GM23338 (cell line): ENCODE measurements around the gene HSBP1. TPM values are rescaled to one million over a fixed set of nuclear protein-coding genes. Genes with fewer than 3 reads are reported as not detected.

ENCODE experiments used
- ATAC-seq: fragments of 200-7000 bp; cut with Tn5 transposase; 3 replicates; pipeline ENCODE4 v1.9.1; 2020
- DNase-seq: peaks from one replicate; pipeline ENCODE4 v3.0.0-alpha.2; 2015; ENCODE audit warnings: low spot score
- H2AFZ ChIP-seq: fragments of 200-600 bp; sonication (generic); 2 replicates; pipeline ENCODE4 v1.8.0; 2016; ENCODE audit warnings: antibody characterized with exemption, mild to moderate bottlenecking, moderate library complexity
- H3F3A ChIP-seq: fragments of 200-600 bp; sonication (generic); replicated peaks from 2 replicates; pipeline ENCODE4 v1.8.0; 2017; ENCODE audit warnings: antibody characterized with exemption, mixed run types, low read depth
- H3K27ac ChIP-seq: fragments of 200-600 bp; sonication (generic); 2 replicates; pipeline ENCODE4 v1.6.1; 2016; ENCODE audit warnings: low read depth
- H3K27me3 ChIP-seq: fragments of 200-600 bp; sonication (generic); 2 replicates; pipeline ENCODE4 v1.8.0; 2016; ENCODE audit warnings: mild to moderate bottlenecking, mixed run types, moderate library complexity; ENCODE audit not compliant: insufficient read depth
- H3K36me3 ChIP-seq: fragments of 200-600 bp; sonication (generic); 2 replicates; pipeline ENCODE4 v1.8.0; 2016; ENCODE audit warnings: mild to moderate bottlenecking; ENCODE audit not compliant: insufficient read depth
- H3K4me1 ChIP-seq: fragments of 200-600 bp; sonication (generic); 2 replicates; pipeline ENCODE4 v1.8.0; 2016; ENCODE audit warnings: mild to moderate bottlenecking, moderate library complexity; ENCODE audit not compliant: insufficient read depth
- H3K4me2 ChIP-seq: fragments of 200-600 bp; sonication (generic); 2 replicates; pipeline ENCODE4 v1.7.1; 2017; ENCODE audit warnings: mixed run types
- H3K4me3 ChIP-seq: fragments of 200-600 bp; sonication (generic); 2 replicates; pipeline ENCODE4 v1.6.1; 2016; ENCODE audit warnings: mixed run types
- H3K79me2 ChIP-seq: fragments of 200-600 bp; sonication (generic); replicated peaks from 2 replicates; pipeline ENCODE4 v1.8.0; 2017; ENCODE audit warnings: mild to moderate bottlenecking; ENCODE audit not compliant: insufficient read depth
- H3K9me2 ChIP-seq: fragments of 200-600 bp; sonication (generic); 2 replicates; pipeline ENCODE4 v1.8.0; 2017; ENCODE audit not compliant: insufficient read depth
- H4K20me1 ChIP-seq: fragments of 200-600 bp; sonication (generic); replicated peaks from 2 replicates; pipeline ENCODE4 v1.8.0; 2017; ENCODE audit warnings: mild to moderate bottlenecking; ENCODE audit not compliant: insufficient read depth
- H3K27ac Mint-ChIP-seq: 2 replicates; pipeline ENCODE4 v1.8.0; 2020; ENCODE audit warnings: inconsistent platforms, mild to moderate bottlenecking, moderate library complexity, mixed read lengths
- H3K27me3 Mint-ChIP-seq: 3 replicates; pipeline ENCODE4 v1.8.0; 2022; ENCODE audit warnings: low read depth, mild to moderate bottlenecking, moderate library complexity, mixed read lengths, inconsistent platforms; ENCODE audit not compliant: insufficient read depth, poor library complexity
- H3K36me3 Mint-ChIP-seq: 3 replicates; pipeline ENCODE4 v1.8.0; 2021; ENCODE audit warnings: low read depth, mild to moderate bottlenecking, inconsistent platforms, moderate library complexity, mixed read lengths
- H3K4me1 Mint-ChIP-seq: 3 replicates; pipeline ENCODE4 v1.8.0; 2020; ENCODE audit warnings: mild to moderate bottlenecking, inconsistent platforms, mixed read lengths
- H3K4me3 Mint-ChIP-seq: 3 replicates; pipeline ENCODE4 v1.8.0; 2021; ENCODE audit warnings: moderate library complexity, mild to moderate bottlenecking, inconsistent platforms, mixed read lengths
- H3K9me3 Mint-ChIP-seq: 3 replicates; pipeline ENCODE4 v1.8.0; 2020; ENCODE audit warnings: moderate library complexity, mild to moderate bottlenecking, inconsistent platforms, mixed read lengths
- CREB1 ChIP-seq: fragments of 250-450 bp; sonication (Bioruptor Pico); IDR thresholded peaks from 2 replicates; pipeline ENCODE4 v1.5.0; 2020; ENCODE audit warnings: low read depth, mild to moderate bottlenecking, moderate library complexity
- ETS1 ChIP-seq: IDR thresholded peaks from 2 replicates; pipeline ENCODE4 v1.6.1; 2016; ENCODE audit warnings: antibody characterized with exemption
- EZH2 ChIP-seq: fragments of 200-600 bp; sonication (generic); IDR thresholded peaks from one replicate; pipeline ENCODE4 v1.8.0; 2017; ENCODE audit warnings: antibody characterized with exemption, mild to moderate bottlenecking, low read depth; ENCODE audit not compliant: unreplicated experiment
- JUNB ChIP-seq: IDR thresholded peaks from one replicate; pipeline ENCODE4 v1.6.1; 2016; ENCODE audit warnings: antibody characterized with exemption; ENCODE audit not compliant: unreplicated experiment
- REST ChIP-seq: IDR thresholded peaks from one replicate; pipeline ENCODE4 v1.6.1; 2018; ENCODE audit warnings: antibody characterized with exemption; ENCODE audit not compliant: unreplicated experiment
- ZNF114 ChIP-seq: fragments of 250-450 bp; sonication (Bioruptor Pico); IDR thresholded peaks from 2 replicates; pipeline ENCODE4 v1.5.0; 2020; ENCODE audit warnings: mild to moderate bottlenecking, moderate library complexity
- ZNF331 ChIP-seq: fragments of 250-450 bp; sonication (Bioruptor Pico); IDR thresholded peaks from 2 replicates; pipeline ENCODE4 v1.5.0; 2020; ENCODE audit warnings: low read depth, mild to moderate bottlenecking, moderate library complexity
- polyA plus RNA-seq: library from polyadenylated mRNA; unstranded; fragments of >200 nt; fragmentation: Nextera tagmentation; extraction: Ambion mirVana; gene quantifications from 2 replicates; pipeline ENCODE4 v1.2.1, GENCODE V29; 2016
- total RNA-seq: library from RNA; depleted of rRNA; stranded (reverse); fragments of >200 nt; shearing (Covaris generic); gene quantifications from 2 replicates; pipeline ENCODE4 v1.2.3, GENCODE V29; 2014
- TF ChIP-seq, protein P1 (sequence below), 2 experiments: fragments of 200-600 bp in 1 of 2; sonication (generic) in 1 of 2; conservative IDR thresholded peaks; 2 replicates each; pipeline versions ENCODE4 v1.5.1 to v1.6.1; 2016 to 2017; ENCODE audit warnings: antibody characterized with exemption in 2 of 2, low read depth in 2 of 2, mild to moderate bottlenecking in 2 of 2, moderate library complexity in 1 of 2

Gene HSBP1
- total and polyA plus RNA-seq, 2 experiments from 2014 or later: 71.0 to 817 TPM

DNA sequence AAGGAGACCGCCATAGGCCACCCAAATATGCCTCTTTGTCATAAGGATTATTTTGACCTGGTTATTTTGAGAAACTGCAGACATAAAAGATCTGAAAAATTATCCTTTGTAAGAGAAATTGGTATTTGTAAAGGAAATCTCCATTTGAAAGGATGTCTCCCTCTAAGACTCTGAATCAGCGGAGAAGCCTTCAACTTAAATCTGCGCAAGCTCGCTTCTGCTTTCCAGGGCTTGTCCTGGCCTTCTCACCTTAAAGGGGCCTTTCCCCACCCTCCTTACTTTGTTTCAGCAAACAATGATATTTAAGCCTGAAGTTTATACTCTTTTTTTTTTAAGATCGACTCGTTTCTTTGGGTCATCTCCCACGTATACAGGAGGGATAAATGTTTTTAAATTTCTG, 34.5 kb downstream of the HSBP1 start:
- Mint-ChIP-seq H3K4me3 (peak overlapping the region; percentile 2; the same call in 1 of the 3 replicates), H3K4me1 (peaks cover 66% of the 10 kb centered on the region), H3K27me3 (peaks cover 17% of the 10 kb centered on the region), H3K9me3 (no peaks in the 10 kb centered on the region; the same call in 1 of the 3 replicates), H3K27ac (peak overlapping the region; percentile 95), H3K36me3 (no peaks in the 10 kb centered on the region)
- no peaks in the 10 kb centered on the region for H3K27me3 ChIP-seq
- H3K4me3 ChIP-seq: no peak overlapping the region
- H3K79me2 ChIP-seq: no peaks in the 10 kb centered on the region
- no peak overlapping the region for H2AFZ ChIP-seq
- H3K27ac ChIP-seq: peak overlapping the region; percentile 97
- H3K9me2 ChIP-seq: no peaks in the 10 kb centered on the region
- ATAC-seq: peak; percentile 35
- H3K4me1 ChIP-seq: peaks cover 46% of the 10 kb centered on the region
- H4K20me1 ChIP-seq: no peaks in the 10 kb centered on the region
- TF ChIP-seq JUNB (no peak), ZNF331 (CRISPR knock-in tag) (no peak), CREB1 (CRISPR knock-in tag) (no peak)
- no peaks in the 10 kb centered on the region for H3K36me3 ChIP-seq
- peak overlapping the region; percentile 10; the same call in 1 of the 2 replicates for H3K4me2 ChIP-seq
- 0 out of 2 replicates have a peak, but pooled peaks cover 3% of the 10 kb centered on the region for H3F3A ChIP-seq
- DNase-seq: peak; percentile 66

GRCh38 chr16:83842756-83843507, 35.2 kb downstream of the HSBP1 start:
- H3K27ac ChIP-seq: peak overlapping the region; percentile 97
- no peak for TF ChIP-seq REST
- TF ChIP-seq, protein P1, sequence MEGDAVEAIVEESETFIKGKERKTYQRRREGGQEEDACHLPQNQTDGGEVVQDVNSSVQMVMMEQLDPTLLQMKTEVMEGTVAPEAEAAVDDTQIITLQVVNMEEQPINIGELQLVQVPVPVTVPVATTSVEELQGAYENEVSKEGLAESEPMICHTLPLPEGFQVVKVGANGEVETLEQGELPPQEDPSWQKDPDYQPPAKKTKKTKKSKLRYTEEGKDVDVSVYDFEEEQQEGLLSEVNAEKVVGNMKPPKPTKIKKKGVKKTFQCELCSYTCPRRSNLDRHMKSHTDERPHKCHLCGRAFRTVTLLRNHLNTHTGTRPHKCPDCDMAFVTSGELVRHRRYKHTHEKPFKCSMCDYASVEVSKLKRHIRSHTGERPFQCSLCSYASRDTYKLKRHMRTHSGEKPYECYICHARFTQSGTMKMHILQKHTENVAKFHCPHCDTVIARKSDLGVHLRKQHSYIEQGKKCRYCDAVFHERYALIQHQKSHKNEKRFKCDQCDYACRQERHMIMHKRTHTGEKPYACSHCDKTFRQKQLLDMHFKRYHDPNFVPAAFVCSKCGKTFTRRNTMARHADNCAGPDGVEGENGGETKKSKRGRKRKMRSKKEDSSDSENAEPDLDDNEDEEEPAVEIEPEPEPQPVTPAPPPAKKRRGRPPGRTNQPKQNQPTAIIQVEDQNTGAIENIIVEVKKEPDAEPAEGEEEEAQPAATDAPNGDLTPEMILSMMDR (conservative IDR thresholded peaks at IDR 0.05; ENCODE audit: low read depth in 2 of 2): no peak
- no peak for TF ChIP-seq ZNF114
- no peak for TF ChIP-seq ETS1
- no peak for TF ChIP-seq ZNF331 (CRISPR knock-in tag)
- TF ChIP-seq CREB1 (CRISPR knock-in tag): no peak
- TF ChIP-seq EZH2: no peak

More at GRCh38 chr16:83842756-83843507, 35.2 kb downstream of the HSBP1 start:
- H3K36me3 Mint-ChIP-seq: no peaks in the 10 kb centered on the region
- H3K27me3 ChIP-seq: no peaks in the 10 kb centered on the region
- no peak overlapping the region for H2AFZ ChIP-seq
- peak overlapping the region; percentile 95 for H3K27ac Mint-ChIP-seq
- peak overlapping the region; percentile 10 for H3K4me2 ChIP-seq
- H3K27me3 Mint-ChIP-seq: peaks cover 15% of the 10 kb centered on the region
- no peaks in the 10 kb centered on the region; the same call in 1 of the 3 replicates for H3K9me3 Mint-ChIP-seq
- H4K20me1 ChIP-seq: no peaks in the 10 kb centered on the region
- no peaks in the 10 kb centered on the region for H3K36me3 ChIP-seq
- DNase-seq: no peak
- H3K4me1 Mint-ChIP-seq: peaks cover 66% of the 10 kb centered on the region
- no peak overlapping the region for H3K4me3 ChIP-seq
- H3K79me2 ChIP-seq: no peaks in the 10 kb centered on the region
- no peaks in the 10 kb centered on the region for H3K9me2 ChIP-seq
- H3K4me1 ChIP-seq: peaks cover 52% of the 10 kb centered on the region
- H3K4me3 Mint-ChIP-seq: no peak overlapping the region
- 0 out of 2 replicates have a peak, but pooled peaks cover 3% of the 10 kb centered on the region for H3F3A ChIP-seq
- no peak for ATAC-seq
